Neutrophil (primary cell): ENCODE results near the gene MAPT.

Experiments used
- H3K27ac ChIP-seq: fragments of 200-600 bp; sonication (generic); 2 replicates; pipeline ENCODE4 v1.5.1; 2016; ENCODE audit warnings: mild to moderate bottlenecking, moderate library complexity
- H3K27me3 ChIP-seq: fragments of 200-600 bp; sonication (generic); 2 replicates; pipeline ENCODE4 v1.6.0; 2016; ENCODE audit warnings: mild to moderate bottlenecking
- H3K36me3 ChIP-seq: fragments of 200-600 bp; sonication (generic); 2 replicates; pipeline ENCODE4 v1.5.1; 2017
- H3K4me1 ChIP-seq, 2 experiments: fragments of 200-600 bp in 1 of 2; sonication (generic) in 1 of 2; 1 replicate in 1 of 2; 2 replicates in 1 of 2; pipeline versions ENCODE4 v1.5.1 to v1.6.1; 2013 to 2016; ENCODE audit warnings: low read depth in 1 of 2, low read length in 1 of 2, mild to moderate bottlenecking in 1 of 2, moderate library complexity in 1 of 2; ENCODE audit not compliant: control insufficient read depth in 1 of 2, insufficient read depth in 1 of 2
- H3K4me3 ChIP-seq, 2 experiments: fragments of 200-600 bp in 1 of 2; sonication (generic) in 1 of 2; 1 replicate in 1 of 2; 2 replicates in 1 of 2; pipeline ENCODE4 v1.5.1; 2013 to 2016; ENCODE audit warnings: low read depth in 1 of 2, low read length in 1 of 2, mild to moderate bottlenecking in 1 of 2, moderate library complexity in 1 of 2
- H3K9me3 ChIP-seq: fragments of 200-600 bp; sonication (generic); 2 replicates; pipeline ENCODE4 v1.5.1; 2016
- CTCF ChIP-seq: fragments of 200-600 bp; sonication (generic); IDR thresholded peaks from 2 replicates; pipeline ENCODE4 v1.5.1; 2016; ENCODE audit warnings: antibody characterized with exemption

Gene MAPT

GRCh38 chr17:45963889-45964288 is 69.5 kb downstream of the MAPT start:
- Histone ChIP-seq H3K36me3 (no peaks in the 10 kb centered on the region), H3K4me3 (no peak overlapping the region), H3K27me3 (peaks cover 40% of the 10 kb centered on the region), H3K27ac (no peak overlapping the region), H3K4me1 (no peaks in the 10 kb centered on the region), H3K9me3 (no peaks in the 10 kb centered on the region)
- TF ChIP-seq CTCF, result no peak

- Histone ChIP-seq H3K4me1 (no peaks in the 10 kb centered on the region), H3K27me3 (peaks cover 41% of the 10 kb centered on the region), H3K9me3 (no peaks in the 10 kb centered on the region), H3K36me3 (no peaks in the 10 kb centered on the region), H3K4me3 (no peak overlapping the region), H3K27ac (no peak overlapping the region)
- TF ChIP-seq CTCF, result no peak
Measured at GRCh38 chr17:45964634-45965033, 70.3 kb downstream of the MAPT start.

- Histone ChIP-seq H3K36me3 (no peaks in the 10 kb centered on the region), H3K4me3 (no peak overlapping the region), H3K9me3 (no peaks in the 10 kb centered on the region), H3K4me1 (no peaks in the 10 kb centered on the region), H3K27ac (no peak overlapping the region), H3K27me3 (peaks cover 44% of the 10 kb centered on the region)
- TF ChIP-seq CTCF, result no peak
Measured at GRCh38 chr17:45965812-45966211, 71.5 kb downstream of the MAPT start.

GRCh38 chr17:45966606-45967280 is 72.4 kb downstream of the MAPT start:
- no peak for TF ChIP-seq CTCF
- H3K27ac ChIP-seq, result no peak overlapping the region
- no peaks in the 10 kb centered on the region for H3K9me3 ChIP-seq
- H3K4me3 ChIP-seq, result no peak overlapping the region
- H3K4me1 ChIP-seq, result no peaks in the 10 kb centered on the region
- peaks cover 44% of the 10 kb centered on the region for H3K27me3 ChIP-seq
- H3K36me3 ChIP-seq, result no peaks in the 10 kb centered on the region

- Histone ChIP-seq H3K27me3 (peaks cover 44% of the 10 kb centered on the region), H3K4me3 (no peak overlapping the region), H3K4me1 (no peaks in the 10 kb centered on the region), H3K27ac (no peak overlapping the region), H3K36me3 (no peaks in the 10 kb centered on the region), H3K9me3 (no peaks in the 10 kb centered on the region)
- TF ChIP-seq CTCF, result no peak
Measured at GRCh38 chr17:45967378-45967777, 73.0 kb downstream of the MAPT start.
